ENCODE results near the gene NOVA1.

NOVA1 gene

GRCh38 chr14:26429205-26429604 lies 168.6 kb downstream of the NOVA1 start:
- Histone ChIP-seq H3K4me3 (ENCODE audit: low read length, poor library complexity, severe bottlenecking) (no peak overlapping the region), H3K4me2 (ENCODE audit: low read depth, low read length, poor library complexity, severe bottlenecking) (no peak overlapping the region), H3K79me2 (ENCODE audit: insufficient read depth, low read length) (no peaks in the 10 kb centered on the region), H3K27me3 (ENCODE audit: insufficient read depth, low read length, poor library complexity, severe bottlenecking) (no peaks in the 10 kb centered on the region), H3K9me3 (ENCODE audit: insufficient read depth, low read depth, low read length) (no peaks in the 10 kb centered on the region), H4K20me1 (ENCODE audit: insufficient read depth, low read length, poor library complexity, severe bottlenecking) (no peaks in the 10 kb centered on the region), H3K9me2 (replicated peaks; ENCODE audit: low read depth, low read length) (no peaks in the 10 kb centered on the region), H3K36me3 (ENCODE audit: insufficient read depth, low read length) (no peaks in the 10 kb centered on the region), H2AFZ (ENCODE audit: low read length) (no peak overlapping the region), H3F3A (ENCODE audit: low read depth) (no peaks in the 10 kb centered on the region), H3K4me1 (ENCODE audit: insufficient read depth, low read length, poor library complexity, severe bottlenecking) (no peaks in the 10 kb centered on the region), H3K9ac (ENCODE audit: low read depth, low read length, poor library complexity, severe bottlenecking) (no peak overlapping the region)
- no peak for TF ChIP-seq CTCF (conservative IDR thresholded peaks at IDR 0.05; ENCODE audit: low read length)
- no peak for TF ChIP-seq EZH2phosphoT487 (IDR thresholded peaks at IDR 0.05; ENCODE audit: borderline replicate concordance)

GRCh38 chr14:26427097-26427496 lies 170.7 kb downstream of the NOVA1 start:
- Histone ChIP-seq H3K27me3 (ENCODE audit: insufficient read depth, low read length, poor library complexity, severe bottlenecking) (no peaks in the 10 kb centered on the region), H3K9me2 (replicated peaks; ENCODE audit: low read depth, low read length) (no peaks in the 10 kb centered on the region), H3K4me1 (ENCODE audit: insufficient read depth, low read length, poor library complexity, severe bottlenecking) (no peaks in the 10 kb centered on the region), H3K36me3 (ENCODE audit: insufficient read depth, low read length) (no peaks in the 10 kb centered on the region), H3K9ac (ENCODE audit: low read depth, low read length, poor library complexity, severe bottlenecking) (no peak overlapping the region), H3F3A (ENCODE audit: low read depth) (no peaks in the 10 kb centered on the region), H3K9me3 (ENCODE audit: insufficient read depth, low read depth, low read length) (no peaks in the 10 kb centered on the region), H3K79me2 (ENCODE audit: insufficient read depth, low read length) (no peaks in the 10 kb centered on the region), H3K4me2 (ENCODE audit: low read depth, low read length, poor library complexity, severe bottlenecking) (no peak overlapping the region), H3K4me3 (ENCODE audit: low read length, poor library complexity, severe bottlenecking) (no peak overlapping the region), H4K20me1 (ENCODE audit: insufficient read depth, low read length, poor library complexity, severe bottlenecking) (no peaks in the 10 kb centered on the region), H2AFZ (ENCODE audit: low read length) (no peak overlapping the region)
- TF ChIP-seq EZH2phosphoT487 (IDR thresholded peaks at IDR 0.05; ENCODE audit: borderline replicate concordance) (no peak), CTCF (conservative IDR thresholded peaks at IDR 0.05; ENCODE audit: low read length) (no peak)

DNA sequence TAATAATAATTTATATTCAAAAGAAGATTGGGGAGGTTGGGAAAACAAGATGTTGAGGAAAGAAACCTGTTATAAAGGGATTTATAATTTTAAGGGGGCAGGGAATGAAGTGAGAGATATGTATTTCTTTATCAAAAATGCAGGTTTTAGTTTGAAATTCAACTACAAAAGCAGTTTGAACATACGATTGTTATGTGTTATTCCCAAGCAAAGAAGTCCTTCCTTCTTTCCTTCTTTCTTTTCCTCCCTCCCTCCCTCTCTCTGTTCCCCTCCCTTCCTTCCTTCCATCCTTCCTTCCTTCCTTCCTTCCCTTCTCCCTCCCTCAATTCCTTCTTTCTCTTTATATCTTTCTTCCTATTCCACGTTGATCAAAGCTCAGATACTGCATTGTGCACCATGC lies 173.3 kb downstream of the NOVA1 start:
- no peaks in the 10 kb centered on the region for H3K9me2 ChIP-seq (replicated peaks; ENCODE audit: low read depth, low read length)
- H3K79me2 ChIP-seq (ENCODE audit: insufficient read depth, low read length): no peaks in the 10 kb centered on the region
- TF ChIP-seq CTCF (conservative IDR thresholded peaks at IDR 0.05; ENCODE audit: low read length) (no peak), EZH2phosphoT487 (IDR thresholded peaks at IDR 0.05; ENCODE audit: borderline replicate concordance) (no peak)
- no peaks in the 10 kb centered on the region for H3K4me1 ChIP-seq (ENCODE audit: insufficient read depth, low read length, poor library complexity, severe bottlenecking)
- H3K4me2 ChIP-seq (ENCODE audit: low read depth, low read length, poor library complexity, severe bottlenecking): no peak overlapping the region
- no peaks in the 10 kb centered on the region for H3K27me3 ChIP-seq (ENCODE audit: insufficient read depth, low read length, poor library complexity, severe bottlenecking)
- H3K9ac ChIP-seq (ENCODE audit: low read depth, low read length, poor library complexity, severe bottlenecking): no peak overlapping the region
- H2AFZ ChIP-seq (ENCODE audit: low read length): no peak overlapping the region
- H4K20me1 ChIP-seq (ENCODE audit: insufficient read depth, low read length, poor library complexity, severe bottlenecking): no peaks in the 10 kb centered on the region
- H3K36me3 ChIP-seq (ENCODE audit: insufficient read depth, low read length): no peaks in the 10 kb centered on the region
- no peaks in the 10 kb centered on the region for H3K9me3 ChIP-seq (ENCODE audit: insufficient read depth, low read depth, low read length)
- H3K4me3 ChIP-seq (ENCODE audit: low read length, poor library complexity, severe bottlenecking): no peak overlapping the region
- H3F3A ChIP-seq (ENCODE audit: low read depth): no peaks in the 10 kb centered on the region

Measured in Loucy (cell line).